GM12878 (cell line): Measurements from ENCODE around the gene TOR1AIP1.

Experiments
- CREB1 ChIP-seq: IDR thresholded peaks from 2 replicates; pipeline ENCODE4 v1.6.1; 2012; ENCODE audit warnings: low read depth, mild to moderate bottlenecking, inconsistent platforms
- RAD21 ChIP-seq: IDR thresholded peaks from 2 replicates; pipeline ENCODE4 v1.6.1; 2011; ENCODE audit warnings: mild to moderate bottlenecking, low read depth, low read length, moderate library complexity; ENCODE audit not compliant: insufficient read depth

- TF ChIP-seq RAD21 = no peak
- no peak for TF ChIP-seq CREB1
Observed at GRCh38 chr1:179875596-179876299, 6.3 kb upstream of the TOR1AIP1 start.
